ENCODE results near the gene PDE8B.

PDE8B gene

GRCh38 chr5:77360973-77361372 is 150.5 kb downstream of the PDE8B start:
- no peak overlapping the region for H3K9ac ChIP-seq (ENCODE audit: low read length)
- H3K4me3 ChIP-seq (ENCODE audit: low read length), result no peak overlapping the region
- no peak overlapping the region for H3K27ac ChIP-seq (ENCODE audit: low read length)
- H3K27me3 ChIP-seq (ENCODE audit: low read depth, low read length), result no peaks in the 10 kb centered on the region
- no peaks in the 10 kb centered on the region for H3K9me3 ChIP-seq (ENCODE audit: insufficient read depth, low read length)
- no peak overlapping the region for H3K4me2 ChIP-seq (ENCODE audit: low read length)
- H3K4me1 ChIP-seq (ENCODE audit: low read length), result peaks cover 55% of the 10 kb centered on the region
- no peaks in the 10 kb centered on the region for H4K20me1 ChIP-seq (ENCODE audit: insufficient read depth, low read length)
- no peaks in the 10 kb centered on the region for H3K79me2 ChIP-seq (ENCODE audit: low read length)
- no peak overlapping the region for H2AFZ ChIP-seq (ENCODE audit: low read depth, low read length)
- TF ChIP-seq CTCF (IDR thresholded peaks at IDR 0.05; ENCODE audit: low read depth, low read length) (no peak), EZH2phosphoT487 (IDR thresholded peaks at IDR 0.05; ENCODE audit: low read depth) (no peak)
- H3K36me3 ChIP-seq (replicated peaks; ENCODE audit: low read depth, low read length), result no peaks in the 10 kb centered on the region

DNA sequence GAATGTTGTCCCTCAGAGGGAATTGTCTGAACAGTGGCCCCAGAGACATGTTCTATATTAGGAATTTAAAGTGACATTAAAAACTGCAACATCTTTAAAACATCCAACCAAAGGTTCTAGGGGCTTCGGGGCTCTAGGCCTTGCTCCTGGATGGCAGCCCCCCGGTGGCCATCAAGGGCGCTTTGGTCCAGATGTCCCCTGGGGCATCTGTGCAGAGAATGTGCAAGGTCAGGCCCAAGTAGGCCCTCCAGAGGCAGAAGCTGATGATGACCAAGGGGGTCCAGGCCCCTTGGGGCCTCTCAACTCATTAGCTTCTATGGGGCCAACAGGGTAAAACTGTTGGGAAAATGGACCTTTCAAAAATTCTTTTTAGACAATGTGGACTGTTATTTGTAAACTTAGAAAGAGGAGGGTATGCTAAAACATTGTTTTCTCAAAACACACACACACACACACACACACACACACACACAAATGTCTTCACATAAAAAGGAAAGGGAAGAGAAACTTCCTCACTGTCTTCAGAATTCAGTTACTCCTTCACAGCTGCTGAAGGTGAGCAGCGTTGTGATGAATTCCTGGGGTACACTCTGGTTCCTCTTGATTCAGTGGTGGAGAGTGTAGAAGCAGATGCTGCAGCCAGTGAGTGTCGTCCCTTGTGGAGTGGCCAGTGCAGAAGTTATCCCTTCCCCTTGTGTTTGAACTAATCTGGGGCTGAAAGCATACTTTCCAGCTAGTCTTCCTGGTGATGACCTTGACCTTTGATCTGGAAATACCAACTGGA is 156.4 kb downstream of the PDE8B start:
- H3K4me1 ChIP-seq (ENCODE audit: low read length), result peaks cover 38% of the 10 kb centered on the region
- no peaks in the 10 kb centered on the region for H4K20me1 ChIP-seq (ENCODE audit: insufficient read depth, low read length)
- peak overlapping the region; percentile 20; the same call in 1 of the 2 replicates for H3K9ac ChIP-seq (ENCODE audit: low read length)
- H3K79me2 ChIP-seq (ENCODE audit: low read length), result no peaks in the 10 kb centered on the region
- no peaks in the 10 kb centered on the region for H3K9me3 ChIP-seq (ENCODE audit: insufficient read depth, low read length)
- no peaks in the 10 kb centered on the region for H3K36me3 ChIP-seq (replicated peaks; ENCODE audit: low read depth, low read length)
- peak overlapping the region; percentile 34 for H3K4me2 ChIP-seq (ENCODE audit: low read length)
- no peak for TF ChIP-seq EZH2phosphoT487 (IDR thresholded peaks at IDR 0.05; ENCODE audit: low read depth)
- peak; percentile 32 for TF ChIP-seq CTCF (IDR thresholded peaks at IDR 0.05; ENCODE audit: low read depth, low read length)
- peak overlapping the region; percentile 19 for H3K27ac ChIP-seq (ENCODE audit: low read length)
- H3K27me3 ChIP-seq (ENCODE audit: low read depth, low read length), result no peaks in the 10 kb centered on the region
- no peak overlapping the region for H3K4me3 ChIP-seq (ENCODE audit: low read length)
- H2AFZ ChIP-seq (ENCODE audit: low read depth, low read length), result no peak overlapping the region; the same call in 1 of the 2 replicates

- Histone ChIP-seq H3K4me3 (ENCODE audit: low read length) (no peak overlapping the region), H3K9me3 (ENCODE audit: insufficient read depth, low read length) (no peaks in the 10 kb centered on the region), H3K36me3 (replicated peaks; ENCODE audit: low read depth, low read length) (no peaks in the 10 kb centered on the region), H2AFZ (ENCODE audit: low read depth, low read length) (no peak overlapping the region), H3K27me3 (ENCODE audit: low read depth, low read length) (no peaks in the 10 kb centered on the region), H3K4me2 (ENCODE audit: low read length) (no peak overlapping the region), H3K4me1 (ENCODE audit: low read length) (peaks cover 38% of the 10 kb centered on the region), H3K79me2 (ENCODE audit: low read length) (no peaks in the 10 kb centered on the region), H3K9ac (ENCODE audit: low read length) (no peak overlapping the region), H3K27ac (ENCODE audit: low read length) (no peak overlapping the region), H4K20me1 (ENCODE audit: insufficient read depth, low read length) (no peaks in the 10 kb centered on the region)
- TF ChIP-seq EZH2phosphoT487 (IDR thresholded peaks at IDR 0.05; ENCODE audit: low read depth) (no peak), CTCF (IDR thresholded peaks at IDR 0.05; ENCODE audit: low read depth, low read length) (no peak)
Observed at GRCh38 chr5:77367741-77368140, 157.3 kb downstream of the PDE8B start.

GRCh38 chr5:77368367-77368766 is 157.9 kb downstream of the PDE8B start:
- H3K9ac ChIP-seq (ENCODE audit: low read length), result no peak overlapping the region

More at GRCh38 chr5:77368367-77368766, 157.9 kb downstream of the PDE8B start:
- Histone ChIP-seq H3K9me3 (ENCODE audit: insufficient read depth, low read length) (no peaks in the 10 kb centered on the region), H3K79me2 (ENCODE audit: low read length) (no peaks in the 10 kb centered on the region), H4K20me1 (ENCODE audit: insufficient read depth, low read length) (no peaks in the 10 kb centered on the region), H3K27me3 (ENCODE audit: low read depth, low read length) (no peaks in the 10 kb centered on the region), H3K27ac (ENCODE audit: low read length) (no peak overlapping the region), H3K4me1 (ENCODE audit: low read length) (peaks cover 38% of the 10 kb centered on the region), H3K4me3 (ENCODE audit: low read length) (no peak overlapping the region), H3K36me3 (replicated peaks; ENCODE audit: low read depth, low read length) (no peaks in the 10 kb centered on the region), H3K4me2 (ENCODE audit: low read length) (no peak overlapping the region), H2AFZ (ENCODE audit: low read depth, low read length) (no peak overlapping the region)
- TF ChIP-seq EZH2phosphoT487 (IDR thresholded peaks at IDR 0.05; ENCODE audit: low read depth) (no peak), CTCF (IDR thresholded peaks at IDR 0.05; ENCODE audit: low read depth, low read length) (no peak)
